ENCODE data around the gene HBEGF. TPM values are rescaled to one million over a fixed set of nuclear protein-coding genes. Genes with fewer than 3 reads are reported as not detected.

The HBEGF gene
- total and polyA plus RNA-seq, 5 experiments from 2014 or later = 0.06 to 0.44 (median 0.30) TPM; not detected in 2

DNA sequence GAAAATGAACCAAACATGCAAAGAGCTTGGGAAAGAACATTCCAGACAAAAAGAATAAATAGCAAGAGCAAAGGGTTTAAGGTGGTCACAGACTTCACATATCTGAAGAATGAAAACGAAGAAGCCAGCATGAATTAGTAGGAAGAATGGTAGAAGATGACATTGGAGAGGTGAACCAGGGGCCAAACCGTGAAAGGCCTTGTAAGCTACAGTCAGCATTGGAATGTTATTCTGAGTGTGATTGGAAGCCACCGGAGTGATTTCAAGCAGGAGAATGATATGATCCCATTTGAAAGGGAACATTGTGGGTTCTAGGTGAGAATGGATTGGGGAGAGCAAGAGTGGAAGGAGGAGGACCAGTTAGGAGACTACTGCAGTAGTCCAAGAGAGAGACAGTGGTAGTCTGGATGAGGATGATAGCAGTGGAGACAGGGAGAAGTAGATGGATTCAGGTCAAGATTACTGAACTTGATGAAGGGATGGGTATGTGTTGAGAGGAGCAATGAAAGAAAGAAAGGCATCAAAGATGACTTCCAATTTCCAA is 36.6 kb downstream of the HBEGF start:
- POLR2A ChIA-PET = no interaction called here
- ATAC-seq = no peak
- no peak overlapping the region for H3K4me3 Mint-ChIP-seq
- no peak for DNase-seq
- peaks cover 7 to 21% (median 12%) of the 10 kb centered on the region in 5 donors for H3K27me3 Mint-ChIP-seq
- H3K4me1 Mint-ChIP-seq = no peaks in the 10 kb centered on the region
- no peak overlapping the region for H3K27ac Mint-ChIP-seq
- H3K36me3 Mint-ChIP-seq = no peaks in the 10 kb centered on the region
- no peaks in the 10 kb centered on the region for H3K9me3 Mint-ChIP-seq

GRCh38 chr5:140305471-140305870 is 40.9 kb downstream of the HBEGF start:
- Mint-ChIP-seq H3K4me1 (peaks cover 2 to 26% (median 19%) of the 10 kb centered on the region in 4 donors), H3K9me3 (no peaks in the 10 kb centered on the region), H3K27ac (peak overlapping the region in 1 of 10 donors; percentile 18), H3K36me3 (peaks cover 0 to 2% (median 0%) of the 10 kb centered on the region in 3 donors), H3K27me3 (peaks cover 7 to 16% (median 10%) of the 10 kb centered on the region in 5 donors), H3K4me3 (no peak overlapping the region)
- no peak for DNase-seq
- POLR2A ChIA-PET = interaction anchor here (0.7 kb wide), 1 partner anchor 1330 kb away, joined by 3 read pairs; no protein-coding TSS in a partner anchor
- no peak for ATAC-seq

DNA sequence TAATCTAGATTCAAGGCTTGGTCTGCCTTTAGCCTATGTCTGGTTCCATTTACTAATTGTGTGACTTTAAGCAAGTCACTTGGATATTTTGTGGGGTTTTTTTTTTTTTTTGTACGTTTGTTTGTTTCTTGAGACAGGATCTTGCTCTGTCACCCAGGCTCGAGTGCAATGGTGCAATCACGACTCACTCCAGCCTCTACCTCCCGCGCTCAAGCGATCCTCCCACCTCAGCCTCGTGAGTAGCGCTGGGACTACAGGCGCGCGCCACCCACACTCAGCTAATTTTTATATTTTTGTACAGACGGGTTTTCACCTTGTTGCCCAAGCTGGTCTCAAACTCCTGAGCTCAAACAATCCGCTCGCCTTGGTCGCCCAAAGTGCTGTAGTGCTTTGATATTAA is 42.4 kb downstream of the HBEGF start:
- POLR2A ChIA-PET = interaction anchor here (1.2 to 2.0 kb wide), 2 partner anchors 42 to 407 kb away, joined by 3 to 8 read pairs; partner anchors contain the start of gene HBEGF
- Mint-ChIP-seq H3K27me3 (peaks cover 0 to 10% (median 4%) of the 10 kb centered on the region in 5 donors), H3K9me3 (no peaks in the 10 kb centered on the region), H3K27ac (no peak overlapping the region), H3K4me1 (peaks cover 2 to 30% (median 21%) of the 10 kb centered on the region in 4 donors), H3K36me3 (peaks cover 0 to 16% (median 6%) of the 10 kb centered on the region in 3 donors), H3K4me3 (peak overlapping the region in 6 of 10 donors; percentile 8 to 92 (median 27))
- DNase-seq (no peak), ATAC-seq (no peak)

GRCh38 chr5:140302786-140303639 is 43.4 kb downstream of the HBEGF start, which contains the start of gene PFDN1:
PFDN1 (minus strand) TSS chr5:140303101; CDS start chr5:140303073, 28 bp downstream.
- H3K9me3 Mint-ChIP-seq = no peaks in the 10 kb centered on the region
- peak within 1 kb of the TSS; percentile 93 to 100 (median 98) for H3K27ac Mint-ChIP-seq
- peak; percentile 99 for ATAC-seq
- peaks cover 2 to 34% (median 25%) of the 10 kb centered on the region in 4 donors for H3K4me1 Mint-ChIP-seq
- peaks cover 0 to 23% (median 8%) of the 10 kb centered on the region in 3 donors for H3K36me3 Mint-ChIP-seq
- peak; percentile 84 to 97 (median 90) for DNase-seq
- peak within 1 kb of the TSS; percentile 92 to 100 (median 98) for H3K4me3 Mint-ChIP-seq
- peaks cover 0 to 5% (median 2%) of the 10 kb centered on the region in 5 donors for H3K27me3 Mint-ChIP-seq
- POLR2A ChIA-PET = interaction anchor here (1.2 to 2.0 kb wide), 3 partner anchors 43 to 408 kb away, joined by 3 to 8 read pairs (median 3); partner anchors contain the start of genes ANKHD1 and HBEGF

GRCh38 chr5:140301136-140301535 is 45.3 kb downstream of the HBEGF start:
- peaks cover 0 to 2% (median 1%) of the 10 kb centered on the region in 5 donors for H3K27me3 Mint-ChIP-seq
- H3K9me3 Mint-ChIP-seq = no peaks in the 10 kb centered on the region
- POLR2A ChIA-PET = no interaction called here
- H3K4me1 Mint-ChIP-seq = peaks cover 10 to 53% (median 36%) of the 10 kb centered on the region in 4 donors
- ATAC-seq (no peak), DNase-seq (no peak)
- H3K4me3 Mint-ChIP-seq = peak overlapping the region in 6 of 10 donors; percentile 6 to 98 (median 50)
- H3K27ac Mint-ChIP-seq = peak overlapping the region in 1 of 10 donors; percentile 59
- peaks cover 0 to 37% (median 8%) of the 10 kb centered on the region in 3 donors for H3K36me3 Mint-ChIP-seq

DNA sequence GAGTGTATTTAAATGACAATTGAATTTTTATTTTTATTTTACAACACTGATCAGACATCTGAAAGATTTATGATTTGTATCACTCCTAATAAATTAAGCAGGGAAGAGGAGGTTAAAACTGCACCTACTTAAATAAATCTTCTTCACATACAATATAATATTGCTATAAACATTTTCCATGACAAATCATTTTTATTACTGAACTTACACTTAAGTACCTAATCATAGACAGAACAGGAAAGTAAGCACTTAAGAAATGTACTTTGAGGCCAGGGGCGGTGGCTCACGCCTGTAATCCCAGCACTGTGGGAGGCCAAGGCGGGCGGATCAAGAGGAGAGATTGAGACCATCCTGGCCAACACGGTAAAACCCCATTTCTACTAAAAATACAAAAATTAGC is 47.3 kb downstream of the HBEGF start:
- POLR2A ChIA-PET = interaction anchor here (0.6 kb wide), 1 partner anchor 420 kb away, joined by 4 read pairs; no protein-coding TSS in a partner anchor
- ATAC-seq (no peak), DNase-seq (no peak)
- no peaks in the 10 kb centered on the region for H3K27me3 Mint-ChIP-seq
- no peaks in the 10 kb centered on the region for H3K9me3 Mint-ChIP-seq
- peaks cover 14 to 73% (median 50%) of the 10 kb centered on the region in 4 donors for H3K4me1 Mint-ChIP-seq
- H3K4me3 Mint-ChIP-seq = no peak overlapping the region
- H3K36me3 Mint-ChIP-seq = peaks cover 0 to 42% (median 8%) of the 10 kb centered on the region in 3 donors
- no peak overlapping the region for H3K27ac Mint-ChIP-seq

- H3K4me3 Mint-ChIP-seq = no peak overlapping the region
- peaks cover 18 to 78% (median 56%) of the 10 kb centered on the region in 4 donors for H3K4me1 Mint-ChIP-seq
- DNase-seq (no peak), ATAC-seq (no peak)
- POLR2A ChIA-PET = no interaction called here
- peaks cover 0 to 42% (median 8%) of the 10 kb centered on the region in 3 donors for H3K36me3 Mint-ChIP-seq
- H3K27ac Mint-ChIP-seq = no peak overlapping the region
- no peaks in the 10 kb centered on the region for H3K9me3 Mint-ChIP-seq
- H3K27me3 Mint-ChIP-seq = no peaks in the 10 kb centered on the region
Measured at GRCh38 chr5:140298183-140298601, 48.2 kb downstream of the HBEGF start.

DNA sequence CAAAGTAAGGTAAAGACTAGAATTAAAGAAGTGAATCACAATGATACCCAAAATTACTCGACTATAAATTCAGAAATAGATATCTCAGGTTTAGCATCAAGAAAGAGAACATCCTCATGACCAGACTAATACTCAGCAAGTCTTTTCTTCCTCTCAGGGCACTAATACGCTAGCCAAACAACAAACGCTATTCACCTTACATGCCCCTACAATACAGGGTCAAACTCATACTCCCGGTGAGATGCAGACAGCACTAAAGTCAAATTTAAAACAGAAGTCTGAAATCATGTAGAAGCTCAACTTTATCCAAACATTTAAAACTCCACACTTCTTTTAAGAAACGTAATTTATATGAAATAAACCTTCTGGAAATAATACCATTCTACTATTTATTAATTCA is 49.1 kb downstream of the HBEGF start:
- no peak overlapping the region for H3K27ac Mint-ChIP-seq
- H3K36me3 Mint-ChIP-seq = peaks cover 0 to 42% (median 8%) of the 10 kb centered on the region in 3 donors
- POLR2A ChIA-PET = no interaction called here
- H3K4me1 Mint-ChIP-seq = peaks cover 18 to 79% (median 54%) of the 10 kb centered on the region in 4 donors
- no peaks in the 10 kb centered on the region for H3K9me3 Mint-ChIP-seq
- DNase-seq = no peak
- no peaks in the 10 kb centered on the region for H3K27me3 Mint-ChIP-seq
- ATAC-seq = no peak
- H3K4me3 Mint-ChIP-seq = no peak overlapping the region

GRCh38 chr5:140296289-140296688 is 50.1 kb downstream of the HBEGF start:
- Mint-ChIP-seq H3K4me1 (peaks cover 15 to 73% (median 52%) of the 10 kb centered on the region in 4 donors), H3K4me3 (no peak overlapping the region), H3K36me3 (peaks cover 0 to 46% (median 8%) of the 10 kb centered on the region in 3 donors), H3K27me3 (no peaks in the 10 kb centered on the region), H3K27ac (peak overlapping the region in 2 of 10 donors; percentile 4 to 15), H3K9me3 (no peaks in the 10 kb centered on the region)
- DNase-seq (no peak), ATAC-seq (no peak)
- POLR2A ChIA-PET = no interaction called here

GRCh38 chr5:140295414-140295813 is 51.0 kb downstream of the HBEGF start:
- Mint-ChIP-seq H3K4me1 (peaks cover 18 to 67% (median 56%) of the 10 kb centered on the region in 4 donors), H3K4me3 (no peak overlapping the region)
- peak in 1 of 10 donors; percentile 3 for DNase-seq

DNA sequence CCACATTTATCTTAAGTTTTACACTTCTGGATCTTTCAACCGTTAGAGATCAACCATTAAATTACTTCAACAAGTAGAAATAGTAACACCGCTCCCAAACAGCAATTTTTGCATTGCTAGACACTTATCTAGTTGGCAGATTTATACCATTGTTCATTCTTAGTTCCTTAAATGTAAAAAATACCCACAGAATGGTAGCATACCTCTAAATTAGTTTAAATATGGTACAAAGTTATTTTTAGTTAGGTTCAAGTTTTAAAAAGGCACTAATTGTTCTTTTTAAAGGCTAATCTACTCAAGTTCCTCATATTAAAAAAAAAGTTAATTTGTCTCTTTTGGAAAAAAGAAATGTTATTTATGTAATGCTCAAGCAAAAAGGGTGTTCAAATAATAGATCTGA is 51.6 kb downstream of the HBEGF start:
- Mint-ChIP-seq H3K4me1 (peaks cover 20 to 65% (median 57%) of the 10 kb centered on the region in 4 donors), H3K9me3 (no peaks in the 10 kb centered on the region), H3K4me3 (no peak overlapping the region), H3K27ac (peak overlapping the region in 2 of 10 donors; percentile 5 to 31), H3K36me3 (peaks cover 0 to 45% (median 5%) of the 10 kb centered on the region in 3 donors), H3K27me3 (no peaks in the 10 kb centered on the region)
- DNase-seq (no peak), ATAC-seq (no peak)
- POLR2A ChIA-PET = interaction anchor here (0.6 kb wide), 1 partner anchor 30 kb away, joined by 5 read pairs; no protein-coding TSS in a partner anchor

More at GRCh38 chr5:140295414-140295813, 51.0 kb downstream of the HBEGF start:
- no peaks in the 10 kb centered on the region for H3K27me3 Mint-ChIP-seq
- H3K36me3 Mint-ChIP-seq = peaks cover 0 to 50% (median 8%) of the 10 kb centered on the region in 3 donors
- POLR2A ChIA-PET = no interaction called here
- ATAC-seq = no peak
- no peaks in the 10 kb centered on the region for H3K9me3 Mint-ChIP-seq
- H3K27ac Mint-ChIP-seq = peak overlapping the region in 2 of 10 donors; percentile 26 to 33

- H3K36me3 Mint-ChIP-seq = peaks cover 0 to 37% (median under 1%) of the 10 kb centered on the region in 3 donors
- no peaks in the 10 kb centered on the region for H3K27me3 Mint-ChIP-seq
- H3K4me3 Mint-ChIP-seq = no peak overlapping the region
- POLR2A ChIA-PET = no interaction called here
- ATAC-seq (no peak), DNase-seq (no peak)
- H3K9me3 Mint-ChIP-seq = no peaks in the 10 kb centered on the region
- peaks cover 24 to 70% (median 63%) of the 10 kb centered on the region in 4 donors for H3K4me1 Mint-ChIP-seq
- no peak overlapping the region for H3K27ac Mint-ChIP-seq
Measured at GRCh38 chr5:140293849-140294100, 52.6 kb downstream of the HBEGF start.

Measured in naive thymus-derived CD8-positive, alpha-beta T cell (primary cell).